ENCODE results near the gene ST3GAL2. TPM values are rescaled to one million over a fixed set of nuclear protein-coding genes. Genes with fewer than 3 reads are reported as not detected.

The ST3GAL2 gene
- total and polyA plus RNA-seq, 12 donors, result 5.3 to 30.8 (median 22.6) TPM

GRCh38 chr16:70437017-70437581 lies 1.8 kb downstream of the ST3GAL2 start:
- Histone ChIP-seq H3K27ac (no peak overlapping the region), H3K4me3 (peak overlapping the region in 1 of 4 donors; percentile 84), H3K4me1 (replicated peaks in 1 of 2) (peaks cover 3 to 45% of the 10 kb centered on the region in 2 donors), H3K9me3 (replicated peaks in 1 of 3) (no peaks in the 10 kb centered on the region), H3K36me3 (replicated peaks in 1 of 2) (no peaks in the 10 kb centered on the region), H3K27me3 (no peaks in the 10 kb centered on the region)
- intact Hi-C loops (cut with DNase I), result loop anchor here in 1 of 2 donors (5.0 kb wide), 1 partner anchor 55 kb away; no protein-coding TSS in a partner anchor
- no peak for TF ChIP-seq CTCF (IDR thresholded peaks at IDR 0.05)
- 47 to 66% (median 53%) methylated on average over 3 to 5 of the region's 5 CpGs for WGBS, 4 donors
- DNase-seq, result peak in 3 of 7 donors; percentile 19 to 46 (median 34)

DNA sequence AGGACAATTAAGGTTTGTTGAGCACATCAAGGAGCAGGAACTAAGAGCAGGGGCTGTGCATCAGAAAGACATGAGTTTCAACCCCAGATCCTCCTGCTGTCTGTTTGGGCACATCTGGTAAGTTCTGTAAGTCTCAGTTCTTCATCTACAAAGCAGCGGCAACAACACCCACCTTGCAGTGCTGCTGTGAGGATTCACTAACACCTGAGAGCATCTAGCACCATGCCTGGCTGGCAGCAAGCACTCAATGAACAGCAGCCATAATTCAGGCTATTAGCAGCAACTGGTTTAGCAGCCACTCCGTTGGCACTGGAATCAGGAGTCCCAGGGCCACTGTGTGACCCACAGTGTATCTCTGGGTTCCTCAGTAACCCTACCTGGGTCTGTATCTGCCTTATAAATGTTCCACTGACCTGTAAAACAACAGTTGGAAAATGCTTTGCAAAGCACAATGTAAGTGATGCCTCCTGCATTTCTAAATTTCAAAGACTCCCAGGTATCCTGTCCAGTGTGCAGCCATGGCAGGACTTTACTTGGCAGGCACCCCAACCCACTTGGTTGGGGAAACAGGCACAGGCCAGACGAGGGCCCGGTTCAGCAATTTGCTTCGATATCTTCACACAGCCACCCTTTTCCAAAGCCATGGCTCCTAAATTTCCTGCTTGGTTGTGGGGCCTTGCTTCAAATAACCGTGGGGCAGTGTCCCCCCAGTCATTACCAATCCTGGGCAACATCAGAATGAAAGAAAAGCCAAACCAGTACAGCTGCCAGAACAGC lies 4.2 kb downstream of the ST3GAL2 start:
- no peak overlapping the region for H3K4me3 ChIP-seq
- no peaks in the 10 kb centered on the region for H3K36me3 ChIP-seq (replicated peaks in 1 of 2)
- TF ChIP-seq CTCF (IDR thresholded peaks at IDR 0.05) (no peak), POLR2A (IDR thresholded peaks at IDR 0.05) (no peak)
- no peak for DNase-seq
- no peaks in the 10 kb centered on the region for H3K9me3 ChIP-seq (replicated peaks in 1 of 3)
- intact Hi-C loops (cut with DNase I), result loop anchor here in 1 of 2 donors (5.0 kb wide), 1 partner anchor 52 kb away; no protein-coding TSS in a partner anchor
- H3K27me3 ChIP-seq, result no peaks in the 10 kb centered on the region
- H3K4me1 ChIP-seq (replicated peaks in 1 of 2), result peaks cover 13 to 68% of the 10 kb centered on the region in 2 donors
- H3K27ac ChIP-seq, result no peak overlapping the region
- 82 to 95% (median 89%) methylated on average over 4 to 6 of the region's 6 CpGs for WGBS, 4 donors

GRCh38 chr16:70433458-70434103 lies 5.3 kb downstream of the ST3GAL2 start:
- H3K9me3 ChIP-seq (replicated peaks in 1 of 3), result no peaks in the 10 kb centered on the region
- peaks cover 21 to 77% of the 10 kb centered on the region in 2 donors for H3K4me1 ChIP-seq (replicated peaks in 1 of 2)
- H3K4me3 ChIP-seq, result no peak overlapping the region
- 49 to 64% (median 60%) methylated on average over 3 to 5 of the region's 5 CpGs for WGBS, 4 donors
- intact Hi-C loops (cut with DNase I), result no loop called here
- peak in 6 of 7 donors; percentile 39 to 84 (median 60) for DNase-seq
- H3K36me3 ChIP-seq (replicated peaks in 1 of 2), result no peaks in the 10 kb centered on the region
- H3K27me3 ChIP-seq, result no peaks in the 10 kb centered on the region
- TF ChIP-seq POLR2A (IDR thresholded peaks at IDR 0.05) (no peak), CTCF (IDR thresholded peaks at IDR 0.05) (no peak)
- H3K27ac ChIP-seq, result peak overlapping the region in 2 of 5 donors; percentile 67 to 71
